ENCODE data around the gene AXIN1.
"Not testable (repeated sequence)": the region's sequence is repeated elsewhere in the genome, so short reads cannot be mapped to it uniquely, and the experiment has no call there.

The AXIN1 gene

GRCh38 chr16:346587-346986 lies 5.9 kb downstream of the AXIN1 start:
- TF ChIP-seq CTCF (IDR thresholded peaks at IDR 0.05; ENCODE audit: borderline replicate concordance, control extremely low read depth, extremely low read depth, insufficient read depth, missing control alignments), result no peak
- in situ Hi-C loops (cut with MboI; ENCODE audit: low sequenced_read_pairs, unreplicated experiment), result no loop called here
- no peak for DNase-seq (ENCODE audit: low spot score)

- DNase-seq (ENCODE audit: low spot score), result no peak
- in situ Hi-C loops (cut with MboI; ENCODE audit: low sequenced_read_pairs, unreplicated experiment), result no loop called here
- no peak for TF ChIP-seq CTCF (IDR thresholded peaks at IDR 0.05; ENCODE audit: borderline replicate concordance, control extremely low read depth, extremely low read depth, insufficient read depth, missing control alignments)
Observed at GRCh38 chr16:345772-346171, 6.8 kb downstream of the AXIN1 start.

- in situ Hi-C loops (cut with MboI; ENCODE audit: low sequenced_read_pairs, unreplicated experiment), result no loop called here
- DNase-seq (ENCODE audit: low spot score), result no peak
- TF ChIP-seq CTCF (IDR thresholded peaks at IDR 0.05; ENCODE audit: borderline replicate concordance, control extremely low read depth, extremely low read depth, insufficient read depth, missing control alignments), result no peak
Observed at GRCh38 chr16:342455-343213, 9.9 kb downstream of the AXIN1 start.

- DNase-seq (ENCODE audit: low spot score); in situ Hi-C loops (cut with MboI; ENCODE audit: low sequenced_read_pairs, unreplicated experiment): not testable (repeated sequence)
Observed at GRCh38 chr16:341974-342336, 10.6 kb downstream of the AXIN1 start.

GRCh38 chr16:341095-341973 lies 11.2 kb downstream of the AXIN1 start:
- in situ Hi-C loops (cut with MboI; ENCODE audit: low sequenced_read_pairs, unreplicated experiment); DNase-seq (ENCODE audit: low spot score): not testable (repeated sequence)

GRCh38 chr16:340370-341091 lies 12.0 kb downstream of the AXIN1 start:
- in situ Hi-C loops (cut with MboI; ENCODE audit: low sequenced_read_pairs, unreplicated experiment), result no loop called here
- no peak for TF ChIP-seq CTCF (IDR thresholded peaks at IDR 0.05; ENCODE audit: borderline replicate concordance, control extremely low read depth, extremely low read depth, insufficient read depth, missing control alignments)
- DNase-seq (ENCODE audit: low spot score), result no peak

- in situ Hi-C loops (cut with MboI; ENCODE audit: low sequenced_read_pairs, unreplicated experiment), result no loop called here
- no peak for TF ChIP-seq CTCF (IDR thresholded peaks at IDR 0.05; ENCODE audit: borderline replicate concordance, control extremely low read depth, extremely low read depth, insufficient read depth, missing control alignments)
- DNase-seq (ENCODE audit: low spot score), result no peak
Observed at GRCh38 chr16:339680-340079, 12.8 kb downstream of the AXIN1 start.

Data from GM13976 (cell line).